GM19043 (cell line): Measurements from ENCODE around the gene C2CD2L.
"Not testable (repeated sequence)": the region's sequence is repeated elsewhere in the genome, so short reads cannot be mapped to it uniquely, and the experiment has no call there.

Experiments used
- ATAC-seq: cut with Tn5 transposase; IDR thresholded peaks from one replicate; pipeline ENCODE4 v1.9.1; 2021; ENCODE audit warnings: low read depth; ENCODE audit not compliant: unreplicated experiment

Gene C2CD2L

GRCh38 chr11:119147604-119148333 is 40.6 kb downstream of the C2CD2L start:
- no peak for ATAC-seq

DNA sequence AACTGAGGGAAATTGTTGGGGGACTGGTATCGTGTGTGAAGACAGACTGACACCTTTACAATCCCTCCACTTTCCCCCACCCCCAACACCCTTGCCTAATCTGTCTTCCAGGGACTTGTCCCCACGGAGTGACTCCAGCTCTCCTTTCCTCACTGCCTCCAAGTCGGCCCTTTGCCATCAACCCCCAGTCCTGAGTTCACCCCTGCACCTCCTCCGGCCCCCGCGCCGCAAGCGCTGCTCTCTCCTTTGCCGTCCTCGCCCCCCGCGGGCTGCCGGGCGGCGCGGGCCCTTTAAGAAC is 41.5 kb downstream of the C2CD2L start:
- no peak for ATAC-seq

DNA sequence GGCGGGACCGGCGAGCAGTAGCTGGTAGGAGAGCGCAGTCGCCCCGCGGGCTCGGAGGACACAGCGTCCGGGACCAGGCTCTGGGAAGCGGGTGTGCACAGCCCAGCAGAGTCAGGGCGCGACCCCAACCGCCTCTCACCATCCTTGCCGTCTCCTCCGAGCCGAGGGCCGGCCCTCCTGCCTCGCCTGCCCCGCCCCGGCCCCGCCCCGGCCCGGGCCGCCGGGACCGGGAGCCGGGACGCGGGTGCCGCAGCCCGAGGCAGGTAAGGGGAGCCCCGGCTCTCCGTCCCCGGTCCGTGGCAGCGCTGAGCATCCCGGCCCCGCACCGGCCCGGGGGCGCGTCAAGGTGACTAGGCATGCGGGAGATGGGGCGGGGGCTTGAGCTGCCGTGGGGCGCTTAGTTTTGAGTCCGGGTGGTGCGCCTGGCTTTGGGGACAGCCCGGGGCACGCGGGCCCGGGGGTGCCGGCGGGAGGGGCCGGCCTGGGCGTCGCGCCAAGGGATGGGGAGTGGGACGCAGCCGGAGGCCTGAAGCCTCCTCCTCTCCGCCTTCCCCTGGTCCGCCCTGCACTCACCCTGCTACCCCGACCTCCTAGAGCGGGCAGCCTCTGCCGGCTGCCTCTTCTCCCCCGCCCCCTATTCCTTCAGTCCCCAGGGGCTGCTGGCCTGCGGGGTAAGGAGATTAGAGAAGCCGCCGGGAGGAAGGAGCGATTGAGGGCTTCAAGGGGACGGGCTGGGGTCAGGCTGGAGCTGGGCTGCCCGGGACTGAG is 42.1 kb downstream of the C2CD2L start, which contains the start of gene ABCG4:
ABCG4 (plus strand) TSS at position 35 of the 768 bp plus-strand sequence. CDS start 914 bp downstream, outside the sequence.
- ATAC-seq = no peak

DNA sequence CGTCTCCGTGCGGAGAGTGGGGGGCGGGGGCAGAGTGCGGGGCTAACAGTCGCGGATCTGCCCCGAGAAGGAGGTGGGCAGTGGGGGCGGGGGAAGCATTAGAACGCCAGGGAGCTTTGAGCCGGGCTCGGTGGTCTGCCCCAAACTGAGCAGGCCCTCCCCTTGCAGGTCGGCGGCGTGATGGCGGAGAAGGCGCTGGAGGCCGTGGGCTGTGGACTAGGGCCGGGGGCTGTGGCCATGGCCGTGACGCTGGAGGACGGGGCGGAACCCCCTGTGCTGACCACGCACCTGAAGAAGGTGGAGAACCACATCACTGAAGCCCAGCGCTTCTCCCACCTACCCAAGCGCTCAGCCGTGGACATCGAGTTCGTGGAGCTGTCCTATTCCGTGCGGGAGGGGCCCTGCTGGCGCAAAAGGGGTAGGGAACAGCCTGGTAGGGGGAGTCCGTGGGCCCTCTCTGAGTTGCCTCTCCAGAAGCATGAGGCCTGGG is 42.7 kb downstream of the C2CD2L start:
- ATAC-seq = no peak

DNA sequence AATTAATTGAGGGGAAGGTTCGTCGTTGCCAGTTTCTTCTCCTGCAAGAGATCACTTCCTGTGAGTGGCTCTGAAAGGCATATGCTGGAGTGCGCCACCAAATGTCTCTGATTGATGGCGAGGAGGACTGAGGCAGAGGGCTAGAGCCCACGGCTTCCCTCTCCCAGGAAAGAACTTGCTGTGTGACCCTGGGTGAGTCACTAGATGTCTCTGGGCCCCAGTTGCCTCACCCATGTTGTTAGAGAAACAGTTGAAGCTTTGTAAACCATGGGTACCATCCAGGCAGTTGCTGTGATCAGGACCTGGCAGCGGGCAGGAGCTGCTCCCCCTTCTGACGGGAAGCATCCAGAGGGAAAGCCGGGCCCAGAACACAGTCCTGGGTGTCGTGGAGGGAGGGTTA is 44.9 kb downstream of the C2CD2L start:
- ATAC-seq = no peak

DNA sequence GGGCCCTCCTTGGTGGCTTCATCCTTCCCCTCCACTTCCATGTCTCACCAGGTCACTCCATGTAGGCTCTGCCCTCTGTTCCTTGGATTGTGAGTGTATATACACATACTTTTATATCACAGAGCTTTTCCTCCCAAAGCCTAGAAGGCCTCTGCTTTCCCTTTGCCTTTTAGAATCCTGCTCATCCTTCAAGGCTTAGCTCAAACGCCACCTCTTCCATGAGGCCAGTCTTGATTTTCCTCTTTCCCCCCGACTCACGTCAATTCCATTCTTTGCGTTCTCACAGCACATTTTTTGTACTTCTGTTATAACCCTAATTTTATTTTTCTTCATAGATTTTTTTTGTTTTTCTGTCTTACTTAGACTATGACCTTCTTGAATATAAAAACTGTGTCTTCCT is 45.5 kb downstream of the C2CD2L start:
- ATAC-seq = no peak

DNA sequence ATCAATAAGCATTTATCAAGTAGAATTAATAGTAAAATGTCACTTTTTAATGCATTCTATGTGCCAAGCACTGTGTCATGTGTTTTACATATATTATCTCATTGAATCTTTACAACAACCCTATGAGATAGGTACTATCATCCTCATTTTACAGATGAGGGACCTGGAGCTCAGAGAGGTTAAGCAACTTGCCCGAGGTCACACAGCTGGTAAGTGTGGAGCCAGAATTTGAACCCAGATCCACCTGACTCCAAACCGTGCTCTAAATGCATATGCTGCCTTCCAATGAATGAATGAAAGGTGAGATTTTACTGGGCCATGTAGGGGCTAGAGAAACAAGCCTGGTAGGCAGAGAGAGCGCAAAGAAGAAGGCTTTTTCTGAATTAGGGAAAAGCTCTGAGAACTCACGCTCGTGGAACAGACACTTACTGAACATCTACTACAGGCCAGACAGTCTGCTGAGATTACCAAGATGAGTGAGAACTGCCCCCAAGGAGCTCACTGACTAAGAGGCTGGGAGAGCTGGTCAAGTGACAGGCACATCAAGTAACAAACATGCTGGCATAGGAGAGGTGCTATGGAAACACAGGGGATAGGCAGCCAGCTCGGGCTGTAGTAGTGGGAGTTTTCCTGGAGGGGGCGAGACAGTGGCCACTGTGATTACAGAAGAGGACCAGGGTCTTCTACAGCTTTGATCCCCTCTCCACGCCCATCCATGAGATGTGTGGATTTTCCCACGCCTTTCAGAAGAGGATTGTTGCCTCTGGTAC is 46.1 kb downstream of the C2CD2L start:
- ATAC-seq = no peak

DNA sequence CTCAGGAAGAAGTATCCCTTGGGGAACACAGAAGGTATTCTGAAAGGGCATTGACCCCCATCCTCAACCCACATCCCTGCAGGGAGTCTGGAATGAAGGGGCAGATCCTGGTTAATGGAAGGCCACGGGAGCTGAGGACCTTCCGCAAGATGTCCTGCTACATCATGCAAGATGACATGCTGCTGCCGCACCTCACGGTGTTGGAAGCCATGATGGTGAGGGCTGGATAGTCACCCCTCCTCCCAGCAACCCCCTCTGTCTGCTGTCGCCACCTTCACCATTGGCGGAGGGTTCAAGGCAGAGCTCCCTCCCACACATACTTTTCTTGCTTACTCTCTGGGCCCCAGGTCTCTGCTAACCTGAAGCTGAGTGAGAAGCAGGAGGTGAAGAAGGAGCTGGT is 47.0 kb downstream of the C2CD2L start:
- ATAC-seq = no peak

GRCh38 chr11:119155733-119156492 is 48.8 kb downstream of the C2CD2L start:
- no peak for ATAC-seq

DNA sequence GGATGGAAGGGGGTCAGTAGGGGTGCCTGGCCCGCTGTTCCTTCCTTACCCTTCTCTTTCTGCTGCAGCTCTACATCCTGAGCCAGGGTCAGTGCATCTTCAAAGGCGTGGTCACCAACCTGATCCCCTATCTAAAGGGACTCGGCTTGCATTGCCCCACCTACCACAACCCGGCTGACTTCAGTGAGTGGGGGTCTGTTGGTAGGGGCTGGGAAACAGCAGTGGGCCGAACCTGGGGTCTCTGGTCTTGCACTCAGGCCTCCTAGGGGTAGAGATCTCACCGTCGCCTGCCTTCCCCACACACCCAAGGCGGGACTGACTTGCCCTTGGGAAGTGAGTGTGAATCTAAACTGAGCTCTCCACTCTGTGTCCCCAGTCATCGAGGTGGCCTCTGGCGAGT is 49.4 kb downstream of the C2CD2L start:
- ATAC-seq = no peak

GRCh38 chr11:119157063-119157462 is 49.9 kb downstream of the C2CD2L start:
- ATAC-seq = no peak

GRCh38 chr11:119158467-119158866 is 51.3 kb downstream of the C2CD2L start:
- ATAC-seq = no peak

DNA sequence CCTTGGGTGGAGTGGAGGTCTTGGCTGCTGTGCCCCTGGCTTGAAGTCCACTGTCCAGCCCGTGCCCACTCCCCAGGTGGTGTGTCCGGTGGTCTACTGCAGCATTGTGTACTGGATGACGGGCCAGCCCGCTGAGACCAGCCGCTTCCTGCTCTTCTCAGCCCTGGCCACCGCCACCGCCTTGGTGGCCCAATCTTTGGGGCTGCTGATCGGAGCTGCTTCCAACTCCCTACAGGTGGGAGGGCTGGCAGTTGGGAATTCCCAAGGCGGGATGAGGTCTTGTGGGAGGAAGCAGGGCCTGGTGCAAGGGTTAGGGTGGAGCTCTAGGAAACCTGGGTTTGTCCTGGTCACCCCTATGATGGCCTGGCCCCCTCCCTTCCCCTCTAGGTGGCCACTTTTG is 53.0 kb downstream of the C2CD2L start:
- no peak for ATAC-seq

- ATAC-seq = no peak
These were observed 54.7 kb downstream of the C2CD2L start for GRCh38 chr11:119161871-119162270.

GRCh38 chr11:119166368-119167076 is 59.4 kb downstream of the C2CD2L start:
- ATAC-seq = no peak

GRCh38 chr11:119167077-119167458 is 59.9 kb downstream of the C2CD2L start:
- ATAC-seq = not testable (repeated sequence)

DNA sequence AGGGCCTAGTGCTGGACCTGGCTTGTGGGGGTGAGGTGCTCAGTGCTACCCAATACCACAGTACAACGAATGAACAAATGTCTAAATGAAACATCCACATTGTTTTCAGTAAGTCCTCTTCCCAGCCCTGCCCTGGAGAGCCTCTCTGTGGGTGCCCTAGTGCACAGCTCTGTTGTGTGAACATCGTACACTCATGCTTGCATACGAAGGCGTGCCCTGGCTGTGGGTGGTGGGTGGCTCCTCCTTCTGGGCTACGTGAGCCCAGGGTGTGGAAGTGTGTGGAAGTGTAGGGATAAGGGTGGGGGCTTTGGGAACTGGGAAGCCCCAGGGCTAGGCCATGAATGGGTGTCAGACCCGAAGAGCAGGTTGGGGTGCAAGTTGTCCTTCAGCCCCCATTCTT is 60.8 kb downstream of the C2CD2L start:
- ATAC-seq = no peak
